ENCODE results near the gene GSG1L. TPM values are rescaled to one million over a fixed set of nuclear protein-coding genes. Genes with fewer than 3 reads are reported as not detected.

GSG1L gene
- total and polyA plus RNA-seq, 2 experiments from 2014 or later: not detected

DNA sequence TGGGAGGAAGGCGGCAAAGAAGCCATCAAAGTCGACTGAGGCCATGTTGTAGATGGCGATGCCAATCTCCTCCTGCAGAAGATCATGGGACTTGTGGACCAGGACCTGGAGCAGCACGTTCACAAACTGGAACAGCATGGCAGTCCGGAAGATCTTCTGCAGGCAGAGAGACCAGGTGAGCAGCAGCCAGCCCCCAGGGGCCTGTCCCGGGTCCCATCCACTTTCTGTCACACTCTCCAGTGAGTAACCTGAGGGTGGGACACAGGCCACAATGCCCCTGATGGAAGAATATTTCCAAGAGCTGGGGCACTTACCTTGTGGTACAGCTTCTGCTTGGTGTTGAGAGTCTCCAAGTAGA, 38.0 kb upstream of the GSG1L start:
- Histone ChIP-seq H3K4me2 (no peak overlapping the region), H3K4me1 (ENCODE audit: insufficient read depth) (no peaks in the 10 kb centered on the region), H3K9me3 (ENCODE audit: low read depth) (no peaks in the 10 kb centered on the region), H3K27ac (no peak overlapping the region), H3K9me2 (replicated peaks; ENCODE audit: insufficient read depth) (no peaks in the 10 kb centered on the region), H3K27me3 (no peaks in the 10 kb centered on the region), H3K79me2 (no peaks in the 10 kb centered on the region), H3K36me3 (replicated peaks; ENCODE audit: insufficient read depth, low read depth) (no peaks in the 10 kb centered on the region), H2AFZ (no peak overlapping the region), H4K20me1 (ENCODE audit: insufficient read depth, poor library complexity, severe bottlenecking) (no peaks in the 10 kb centered on the region), H3K4me3 (no peak overlapping the region)
- WGBS (ENCODE audit: low lambda C conversion rate, missing lambda C conversion rate): 100% methylated on average over 6 of the region's 6 CpGs
- TF ChIP-seq, protein P1, sequence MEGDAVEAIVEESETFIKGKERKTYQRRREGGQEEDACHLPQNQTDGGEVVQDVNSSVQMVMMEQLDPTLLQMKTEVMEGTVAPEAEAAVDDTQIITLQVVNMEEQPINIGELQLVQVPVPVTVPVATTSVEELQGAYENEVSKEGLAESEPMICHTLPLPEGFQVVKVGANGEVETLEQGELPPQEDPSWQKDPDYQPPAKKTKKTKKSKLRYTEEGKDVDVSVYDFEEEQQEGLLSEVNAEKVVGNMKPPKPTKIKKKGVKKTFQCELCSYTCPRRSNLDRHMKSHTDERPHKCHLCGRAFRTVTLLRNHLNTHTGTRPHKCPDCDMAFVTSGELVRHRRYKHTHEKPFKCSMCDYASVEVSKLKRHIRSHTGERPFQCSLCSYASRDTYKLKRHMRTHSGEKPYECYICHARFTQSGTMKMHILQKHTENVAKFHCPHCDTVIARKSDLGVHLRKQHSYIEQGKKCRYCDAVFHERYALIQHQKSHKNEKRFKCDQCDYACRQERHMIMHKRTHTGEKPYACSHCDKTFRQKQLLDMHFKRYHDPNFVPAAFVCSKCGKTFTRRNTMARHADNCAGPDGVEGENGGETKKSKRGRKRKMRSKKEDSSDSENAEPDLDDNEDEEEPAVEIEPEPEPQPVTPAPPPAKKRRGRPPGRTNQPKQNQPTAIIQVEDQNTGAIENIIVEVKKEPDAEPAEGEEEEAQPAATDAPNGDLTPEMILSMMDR (IDR thresholded peaks at IDR 0.05; ENCODE audit: poor library complexity): no peak
- no peak for TF ChIP-seq EZH2 (IDR thresholded peaks at IDR 0.05; ENCODE audit: borderline replicate concordance)
- no peak for TF ChIP-seq EZH2phosphoT487 (IDR thresholded peaks at IDR 0.05; ENCODE audit: low read depth, severe bottlenecking, unreplicated experiment)
- no peak for DNase-seq (ENCODE audit: low spot score)

DNA sequence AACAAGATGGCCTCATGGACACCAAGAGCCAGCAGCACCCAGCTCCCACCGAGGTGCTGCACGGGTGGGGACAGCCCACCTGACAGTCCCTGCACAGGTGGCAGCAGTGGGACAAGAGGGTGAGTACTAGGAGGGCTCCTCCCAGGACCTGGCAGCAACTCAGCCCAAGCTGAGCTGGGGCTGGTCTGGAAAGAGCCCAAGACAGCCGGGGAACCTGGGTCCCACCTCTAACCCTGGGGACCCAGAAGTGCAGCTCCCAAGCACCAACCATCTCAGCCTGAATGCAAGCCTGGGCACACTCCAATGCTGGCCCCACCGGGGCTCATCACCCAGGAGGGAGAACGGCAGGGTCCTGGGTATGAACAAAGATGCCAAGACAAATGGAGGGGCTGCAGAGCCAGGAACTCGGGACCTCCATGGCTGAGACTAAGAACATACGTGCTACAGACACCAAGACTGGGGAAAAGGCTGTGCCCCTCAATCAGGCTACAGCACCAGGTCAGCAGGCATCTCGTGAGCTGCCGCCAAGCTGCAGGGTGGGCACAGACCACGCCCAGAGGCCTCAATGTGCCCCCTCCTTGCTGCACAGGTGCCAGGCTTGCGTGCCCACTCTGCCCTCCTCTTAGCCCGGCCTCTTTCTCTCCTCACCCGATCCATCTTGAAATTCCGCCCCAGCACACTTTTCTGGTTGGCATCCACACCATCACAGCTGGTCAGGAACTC, 37.5 kb upstream of the GSG1L start:
- no peak for DNase-seq (ENCODE audit: low spot score)
- H3K4me3 ChIP-seq: no peak overlapping the region
- no peaks in the 10 kb centered on the region for H3K4me1 ChIP-seq (ENCODE audit: insufficient read depth)
- no peaks in the 10 kb centered on the region for H3K9me2 ChIP-seq (replicated peaks; ENCODE audit: insufficient read depth)
- no peak overlapping the region for H3K27ac ChIP-seq
- H3K27me3 ChIP-seq: no peaks in the 10 kb centered on the region
- H2AFZ ChIP-seq: no peak overlapping the region
- H3K79me2 ChIP-seq: no peaks in the 10 kb centered on the region
- TF ChIP-seq, protein P1 (IDR thresholded peaks at IDR 0.05; ENCODE audit: poor library complexity): no peak
- TF ChIP-seq EZH2phosphoT487 (IDR thresholded peaks at IDR 0.05; ENCODE audit: low read depth, severe bottlenecking, unreplicated experiment) (no peak), EZH2 (IDR thresholded peaks at IDR 0.05; ENCODE audit: borderline replicate concordance) (no peak)
- no peak overlapping the region for H3K4me2 ChIP-seq
- no peaks in the 10 kb centered on the region for H4K20me1 ChIP-seq (ENCODE audit: insufficient read depth, poor library complexity, severe bottlenecking)
- 99% methylated on average over 14 of the region's 14 CpGs for whole genome bisulfite sequencing (ENCODE audit: low lambda C conversion rate, missing lambda C conversion rate)
- no peaks in the 10 kb centered on the region for H3K36me3 ChIP-seq (replicated peaks; ENCODE audit: insufficient read depth, low read depth)
- H3K9me3 ChIP-seq (ENCODE audit: low read depth): no peaks in the 10 kb centered on the region

DNA sequence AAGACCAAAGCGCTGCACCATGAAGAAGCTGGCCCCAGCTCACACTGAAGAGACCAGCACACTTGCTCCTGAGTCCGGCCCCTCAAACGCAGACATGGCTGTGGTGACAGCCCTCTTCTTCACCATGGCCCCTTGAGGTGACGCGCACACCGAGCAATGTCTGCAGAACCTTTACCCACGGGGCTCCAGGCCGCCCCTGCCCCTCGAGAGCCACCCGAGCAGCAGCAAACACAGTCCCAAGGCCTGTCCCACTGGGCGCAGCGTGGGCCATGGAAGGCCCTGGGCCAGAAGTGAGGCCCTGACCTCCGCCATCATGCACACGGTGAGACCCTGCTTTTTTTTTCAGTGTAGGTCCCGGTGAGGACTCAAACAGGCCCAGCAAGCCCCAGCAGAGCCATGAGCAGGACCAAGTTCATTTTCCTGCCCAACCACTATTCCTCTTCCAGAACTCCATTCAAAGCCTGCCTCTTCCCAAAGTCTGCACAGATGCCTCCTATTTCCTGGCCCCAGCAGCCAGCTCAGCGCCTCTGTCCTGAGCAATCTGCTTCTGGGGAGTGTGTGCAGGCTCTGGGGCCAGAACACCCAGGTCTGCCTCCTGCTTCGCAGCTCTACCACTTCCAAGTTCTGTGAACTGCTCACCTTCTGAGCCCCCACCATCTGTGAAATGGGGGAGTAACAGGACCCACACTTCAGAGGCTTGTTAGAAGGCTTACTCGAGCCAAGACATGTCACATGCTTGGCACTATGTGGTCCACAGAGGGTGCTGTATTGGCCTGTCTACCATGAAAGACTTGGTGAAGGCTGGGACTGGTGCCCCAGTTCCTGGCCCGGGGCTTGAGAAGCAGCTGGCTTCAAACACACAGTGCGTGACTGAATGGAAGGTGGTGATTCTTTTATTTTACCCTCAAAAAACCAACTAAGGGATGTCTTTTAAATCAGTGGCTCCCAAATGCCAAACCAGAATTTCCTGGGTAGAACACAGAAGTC, 35.7 kb upstream of the GSG1L start:
- 96% methylated on average over 20 of the region's 20 CpGs for WGBS (ENCODE audit: low lambda C conversion rate, missing lambda C conversion rate)
- H2AFZ ChIP-seq: no peak overlapping the region
- no peaks in the 10 kb centered on the region for H3K27me3 ChIP-seq
- no peak overlapping the region for H3K27ac ChIP-seq
- H3K9me3 ChIP-seq (ENCODE audit: low read depth): no peaks in the 10 kb centered on the region
- H3K4me2 ChIP-seq: no peak overlapping the region
- no peak for DNase-seq (ENCODE audit: low spot score)
- no peaks in the 10 kb centered on the region for H3K79me2 ChIP-seq
- H3K4me1 ChIP-seq (ENCODE audit: insufficient read depth): no peaks in the 10 kb centered on the region
- no peaks in the 10 kb centered on the region for H3K9me2 ChIP-seq (replicated peaks; ENCODE audit: insufficient read depth)
- TF ChIP-seq, protein P1 (IDR thresholded peaks at IDR 0.05; ENCODE audit: poor library complexity): no peak
- TF ChIP-seq EZH2 (IDR thresholded peaks at IDR 0.05; ENCODE audit: borderline replicate concordance): no peak
- TF ChIP-seq EZH2phosphoT487 (IDR thresholded peaks at IDR 0.05; ENCODE audit: low read depth, severe bottlenecking, unreplicated experiment): no peak
- H3K36me3 ChIP-seq (replicated peaks; ENCODE audit: insufficient read depth, low read depth): no peaks in the 10 kb centered on the region
- no peak overlapping the region for H3K4me3 ChIP-seq
- no peaks in the 10 kb centered on the region for H4K20me1 ChIP-seq (ENCODE audit: insufficient read depth, poor library complexity, severe bottlenecking)
